ENCODE measurements around the gene FOXP1.

The FOXP1 gene

GRCh38 chr3:71109241-71109976 lies 474.1 kb downstream of the FOXP1 start:
- DNase-seq: no peak

GRCh38 chr3:71107926-71108325 lies 475.6 kb downstream of the FOXP1 start:
- DNase-seq: no peak

- no peak for DNase-seq
Measured at GRCh38 chr3:71104976-71105375, 478.6 kb downstream of the FOXP1 start.

GRCh38 chr3:71104556-71104955 lies 479.0 kb downstream of the FOXP1 start:
- DNase-seq: no peak

GRCh38 chr3:71104121-71104541 lies 479.4 kb downstream of the FOXP1 start:
- DNase-seq: no peak

- DNase-seq: no peak
Measured at GRCh38 chr3:71103430-71103921, 480.1 kb downstream of the FOXP1 start.

- DNase-seq: no peak
Measured at GRCh38 chr3:71102111-71102983, 481.2 kb downstream of the FOXP1 start.

GRCh38 chr3:71101626-71102025 lies 481.9 kb downstream of the FOXP1 start:
- no peak for DNase-seq

- DNase-seq: no peak
Measured at GRCh38 chr3:71101014-71101413, 482.5 kb downstream of the FOXP1 start.

GRCh38 chr3:71099997-71100719 lies 483.4 kb downstream of the FOXP1 start:
- DNase-seq: no peak

- no peak for DNase-seq
Measured at GRCh38 chr3:71097557-71097956, 486.0 kb downstream of the FOXP1 start.

- no peak for DNase-seq
Measured at GRCh38 chr3:71095511-71096291, 487.8 kb downstream of the FOXP1 start.

- no peak for DNase-seq
Measured at GRCh38 chr3:71094658-71095209, 488.8 kb downstream of the FOXP1 start.

- DNase-seq: no peak
Measured at GRCh38 chr3:71092665-71093064, 490.9 kb downstream of the FOXP1 start.

- DNase-seq: no peak
Measured at GRCh38 chr3:71090207-71090606, 493.3 kb downstream of the FOXP1 start.

GRCh38 chr3:71089271-71089847 lies 494.2 kb downstream of the FOXP1 start:
- DNase-seq: no peak

GRCh38 chr3:71088742-71089141 lies 494.8 kb downstream of the FOXP1 start:
- no peak for DNase-seq

GRCh38 chr3:71088019-71088708 lies 495.4 kb downstream of the FOXP1 start:
- no peak for DNase-seq

GRCh38 chr3:71087143-71088018 lies 496.1 kb downstream of the FOXP1 start:
- no peak for DNase-seq

GRCh38 chr3:71086777-71087142 lies 496.8 kb downstream of the FOXP1 start:
- no peak for DNase-seq

Measured in stimulated activated CD8-positive, alpha-beta memory T cell treated with anti-CD3 and anti-CD28 coated beads, Interleukin-4, amount 100 ng/mL, for 48 hours (primary cell).